Parathyroid adenoma (tissue), 2 donors: ENCODE data around the gene TMEM79.

Experiments
- H2AFZ ChIP-seq: fragments of 300-600 bp; sonication (generic); one replicate; pipeline ENCODE4 v1.7.0; 2017; ENCODE audit warnings: antibody characterized with exemption, mild to moderate bottlenecking
- H3K27ac ChIP-seq: fragments of 300-600 bp; sonication (generic); one replicate; pipeline ENCODE4 v1.7.0; 2017
- H3K27me3 ChIP-seq: fragments of 300-600 bp; sonication (generic); one replicate; pipeline ENCODE4 v1.7.0; 2017; ENCODE audit warnings: low read length; ENCODE audit not compliant: control insufficient read depth, insufficient read depth
- H3K36me3 ChIP-seq: fragments of 300-600 bp; sonication (generic); one replicate; pipeline ENCODE4 v1.7.0; 2017; ENCODE audit warnings: low read length; ENCODE audit not compliant: control insufficient read depth, insufficient read depth
- H3K4me1 ChIP-seq: fragments of 300-600 bp; sonication (generic); one replicate; pipeline ENCODE4 v1.7.0; 2017; ENCODE audit warnings: control low read depth
- H3K4me2 ChIP-seq: fragments of 300-600 bp; sonication (generic); one replicate; pipeline ENCODE4 v1.7.0; 2017; ENCODE audit warnings: low read length
- H3K4me3 ChIP-seq: fragments of 300-600 bp; sonication (generic); one replicate; pipeline ENCODE4 v1.7.0; 2017; ENCODE audit warnings: low read depth, low read length
- H3K79me2 ChIP-seq: fragments of 300-600 bp; sonication (generic); one replicate; pipeline ENCODE4 v1.7.0; 2017; ENCODE audit warnings: control low read depth
- H3K9ac ChIP-seq: fragments of 300-600 bp; sonication (generic); one replicate; pipeline ENCODE4 v1.7.0; 2017; ENCODE audit warnings: mild to moderate bottlenecking
- H3K9me3 ChIP-seq: fragments of 300-600 bp; sonication (generic); one replicate; pipeline ENCODE4 v1.7.0; 2017; ENCODE audit warnings: low read length; ENCODE audit not compliant: control insufficient read depth
- TF ChIP-seq, protein P1 (sequence below): fragments of 300-600 bp; sonication (generic); IDR thresholded peaks from one replicate; pipeline ENCODE4 v1.7.0; 2017; ENCODE audit warnings: antibody characterized with exemption, mild to moderate bottlenecking
- donor health status: primary hyperparathyroidism.

Gene TMEM79

DNA sequence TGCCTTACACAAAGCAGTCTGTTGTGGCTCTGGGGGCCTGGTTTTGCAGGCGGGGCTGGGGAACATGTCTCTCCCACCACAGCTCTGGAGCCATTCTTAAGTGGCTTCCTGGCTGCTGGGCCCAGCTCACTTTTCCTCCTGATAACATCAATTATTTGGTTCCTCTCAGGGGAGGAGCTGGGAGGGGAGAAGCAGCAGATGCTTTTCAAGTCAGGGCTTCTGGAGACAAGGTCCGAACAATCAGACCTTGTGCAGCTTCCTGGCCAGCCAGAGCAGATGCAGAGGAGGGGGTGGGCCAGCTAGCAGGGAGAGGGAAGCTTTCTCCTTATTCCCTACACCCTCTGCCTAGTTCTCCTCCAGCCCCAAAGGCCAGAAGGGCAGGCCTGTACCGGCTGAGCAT, 32.6 kb upstream of the TMEM79 start:
- H3K36me3 ChIP-seq, result no peaks in the 10 kb centered on the region

DNA sequence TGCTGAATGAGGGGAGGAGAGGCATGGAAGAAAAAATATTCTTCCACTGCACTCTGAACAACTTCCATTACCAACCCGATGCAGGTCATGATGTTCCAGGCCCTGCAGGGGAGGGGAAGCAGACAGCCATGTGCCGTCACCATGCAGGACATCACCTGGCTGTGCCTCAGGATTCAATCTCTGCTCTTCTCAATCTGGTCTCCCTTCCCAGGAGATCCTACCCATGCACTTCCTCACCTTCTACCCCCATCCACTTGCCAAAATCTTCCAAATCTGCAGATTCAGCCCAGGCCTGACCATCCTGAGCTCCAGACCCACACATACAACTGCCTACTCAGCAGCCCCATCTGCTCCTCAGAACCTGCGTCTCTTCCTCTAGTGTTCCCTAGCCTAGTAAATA, 30.5 kb upstream of the TMEM79 start:
- peak overlapping the region; percentile 42 for H3K4me2 ChIP-seq
- H2AFZ ChIP-seq, result no peak overlapping the region
- peak overlapping the region; percentile 74 for H3K27ac ChIP-seq
- peaks cover 22% of the 10 kb centered on the region for H3K4me1 ChIP-seq
- no peaks in the 10 kb centered on the region for H3K27me3 ChIP-seq
- TF ChIP-seq, protein P1, sequence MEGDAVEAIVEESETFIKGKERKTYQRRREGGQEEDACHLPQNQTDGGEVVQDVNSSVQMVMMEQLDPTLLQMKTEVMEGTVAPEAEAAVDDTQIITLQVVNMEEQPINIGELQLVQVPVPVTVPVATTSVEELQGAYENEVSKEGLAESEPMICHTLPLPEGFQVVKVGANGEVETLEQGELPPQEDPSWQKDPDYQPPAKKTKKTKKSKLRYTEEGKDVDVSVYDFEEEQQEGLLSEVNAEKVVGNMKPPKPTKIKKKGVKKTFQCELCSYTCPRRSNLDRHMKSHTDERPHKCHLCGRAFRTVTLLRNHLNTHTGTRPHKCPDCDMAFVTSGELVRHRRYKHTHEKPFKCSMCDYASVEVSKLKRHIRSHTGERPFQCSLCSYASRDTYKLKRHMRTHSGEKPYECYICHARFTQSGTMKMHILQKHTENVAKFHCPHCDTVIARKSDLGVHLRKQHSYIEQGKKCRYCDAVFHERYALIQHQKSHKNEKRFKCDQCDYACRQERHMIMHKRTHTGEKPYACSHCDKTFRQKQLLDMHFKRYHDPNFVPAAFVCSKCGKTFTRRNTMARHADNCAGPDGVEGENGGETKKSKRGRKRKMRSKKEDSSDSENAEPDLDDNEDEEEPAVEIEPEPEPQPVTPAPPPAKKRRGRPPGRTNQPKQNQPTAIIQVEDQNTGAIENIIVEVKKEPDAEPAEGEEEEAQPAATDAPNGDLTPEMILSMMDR, result no peak
- no peaks in the 10 kb centered on the region for H3K9me3 ChIP-seq
- no peak overlapping the region for H3K9ac ChIP-seq
- no peak overlapping the region for H3K4me3 ChIP-seq
- no peaks in the 10 kb centered on the region for H3K79me2 ChIP-seq
- H3K36me3 ChIP-seq, result no peaks in the 10 kb centered on the region

More for the DNA sequence above, 32.6 kb upstream of the TMEM79 start:
- Histone ChIP-seq H2AFZ (no peak overlapping the region), H3K9me3 (no peaks in the 10 kb centered on the region), H3K4me2 (no peak overlapping the region), H3K27me3 (no peaks in the 10 kb centered on the region), H3K27ac (peak overlapping the region; percentile 49), H3K4me3 (no peak overlapping the region), H3K79me2 (no peaks in the 10 kb centered on the region), H3K9ac (no peak overlapping the region), H3K4me1 (peaks cover 22% of the 10 kb centered on the region)
- TF ChIP-seq, protein P1, result no peak

GRCh38 chr1:156257711-156258110, 26.4 kb upstream of the TMEM79 start:
- Histone ChIP-seq H3K27ac (no peak overlapping the region), H3K27me3 (no peaks in the 10 kb centered on the region), H3K4me1 (peaks cover 11% of the 10 kb centered on the region), H3K4me2 (no peak overlapping the region), H3K9me3 (no peaks in the 10 kb centered on the region), H3K36me3 (no peaks in the 10 kb centered on the region), H3K9ac (no peak overlapping the region), H3K4me3 (no peak overlapping the region), H2AFZ (no peak overlapping the region), H3K79me2 (no peaks in the 10 kb centered on the region)
- TF ChIP-seq, protein P1, result no peak

DNA sequence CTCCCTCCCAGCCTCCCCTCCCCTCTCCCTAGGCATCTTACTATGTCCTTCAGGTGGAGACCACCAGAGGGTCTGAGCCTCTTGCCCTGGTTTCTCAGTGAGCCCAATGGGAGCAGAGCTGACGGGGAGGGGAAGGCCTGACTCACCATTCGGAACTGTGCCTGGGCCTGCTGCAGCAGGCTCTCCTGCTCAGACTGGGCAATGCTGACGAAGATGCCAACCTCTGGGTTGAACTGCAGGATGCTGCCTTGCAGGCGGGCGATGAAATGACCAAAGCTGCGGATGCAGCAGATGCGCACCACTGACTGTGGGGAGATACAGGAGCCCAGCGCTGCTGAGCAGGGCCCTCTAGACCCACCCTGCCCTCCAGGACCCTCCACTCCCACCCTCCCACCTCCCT, 25.3 kb upstream of the TMEM79 start:
- no peak overlapping the region for H3K27ac ChIP-seq

DNA sequence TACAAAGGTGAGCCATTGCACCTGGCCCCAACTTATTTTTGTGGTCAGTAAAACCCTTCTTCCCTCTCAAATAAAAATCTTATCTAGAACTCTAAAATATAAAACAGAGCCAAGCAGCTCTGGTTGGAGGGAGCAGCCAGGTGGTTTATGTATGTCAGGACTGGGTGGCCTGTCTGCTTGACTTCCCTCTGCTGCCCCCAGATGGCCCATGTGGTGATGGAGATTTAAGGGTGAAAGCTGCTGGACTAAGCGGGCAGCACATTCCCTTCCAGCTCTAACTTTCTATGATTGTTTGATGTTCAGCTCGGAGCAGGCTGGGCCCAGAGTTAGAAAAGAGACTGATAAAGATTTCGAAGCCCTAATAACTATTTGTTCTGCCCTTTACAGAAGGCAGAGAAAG, 24.3 kb upstream of the TMEM79 start:
- H3K36me3 ChIP-seq, result no peaks in the 10 kb centered on the region
- no peaks in the 10 kb centered on the region for H3K9me3 ChIP-seq

More for the DNA sequence above, 25.3 kb upstream of the TMEM79 start:
- H3K36me3 ChIP-seq, result no peaks in the 10 kb centered on the region
- TF ChIP-seq, protein P1, result no peak
- H3K4me1 ChIP-seq, result peaks cover 6% of the 10 kb centered on the region
- H3K79me2 ChIP-seq, result no peaks in the 10 kb centered on the region
- no peak overlapping the region for H3K4me3 ChIP-seq
- H3K4me2 ChIP-seq, result no peak overlapping the region
- no peaks in the 10 kb centered on the region for H3K9me3 ChIP-seq
- no peak overlapping the region for H2AFZ ChIP-seq
- H3K9ac ChIP-seq, result no peak overlapping the region
- no peaks in the 10 kb centered on the region for H3K27me3 ChIP-seq

More for the DNA sequence above, 24.3 kb upstream of the TMEM79 start:
- Histone ChIP-seq H3K9ac (no peak overlapping the region), H3K27ac (no peak overlapping the region), H3K79me2 (no peaks in the 10 kb centered on the region), H3K4me3 (no peak overlapping the region), H3K27me3 (no peaks in the 10 kb centered on the region), H2AFZ (no peak overlapping the region), H3K4me1 (no peaks in the 10 kb centered on the region), H3K4me2 (no peak overlapping the region)
- TF ChIP-seq, protein P1, result no peak
